Stromal cell of bone marrow (primary cell): Measurements from ENCODE around the gene ZDHHC5.
A peak's percentile ranks its signal among the peaks of the same experiment; 100 is the strongest.

Source experiments
- DNase-seq: peaks from one replicate; pipeline ENCODE4 v3.0.0-alpha.2; 2012; ENCODE audit warnings: low read depth

The ZDHHC5 gene

GRCh38 chr11:57729479-57729878 is 61.6 kb downstream of the ZDHHC5 start:
- no peak for DNase-seq

DNA sequence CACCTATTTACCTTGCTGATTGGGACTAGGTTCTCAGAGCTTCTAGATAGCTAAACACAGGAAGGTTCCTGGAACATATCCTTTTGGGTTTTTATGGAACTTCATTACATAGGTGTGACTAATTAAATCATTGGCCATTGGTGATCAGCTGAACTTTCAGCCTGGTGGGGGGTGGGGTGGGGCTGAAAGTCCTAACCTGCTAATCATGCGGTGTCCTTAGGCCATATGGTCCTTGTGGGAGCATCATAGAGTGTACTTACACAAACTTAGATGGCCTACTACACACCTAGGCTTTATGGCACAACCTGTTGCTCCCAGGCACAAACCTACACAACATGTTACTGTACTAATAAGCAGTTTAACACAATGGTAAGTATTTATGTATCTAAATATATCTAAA is 64.7 kb downstream of the ZDHHC5 start:
- DNase-seq, result no peak

DNA sequence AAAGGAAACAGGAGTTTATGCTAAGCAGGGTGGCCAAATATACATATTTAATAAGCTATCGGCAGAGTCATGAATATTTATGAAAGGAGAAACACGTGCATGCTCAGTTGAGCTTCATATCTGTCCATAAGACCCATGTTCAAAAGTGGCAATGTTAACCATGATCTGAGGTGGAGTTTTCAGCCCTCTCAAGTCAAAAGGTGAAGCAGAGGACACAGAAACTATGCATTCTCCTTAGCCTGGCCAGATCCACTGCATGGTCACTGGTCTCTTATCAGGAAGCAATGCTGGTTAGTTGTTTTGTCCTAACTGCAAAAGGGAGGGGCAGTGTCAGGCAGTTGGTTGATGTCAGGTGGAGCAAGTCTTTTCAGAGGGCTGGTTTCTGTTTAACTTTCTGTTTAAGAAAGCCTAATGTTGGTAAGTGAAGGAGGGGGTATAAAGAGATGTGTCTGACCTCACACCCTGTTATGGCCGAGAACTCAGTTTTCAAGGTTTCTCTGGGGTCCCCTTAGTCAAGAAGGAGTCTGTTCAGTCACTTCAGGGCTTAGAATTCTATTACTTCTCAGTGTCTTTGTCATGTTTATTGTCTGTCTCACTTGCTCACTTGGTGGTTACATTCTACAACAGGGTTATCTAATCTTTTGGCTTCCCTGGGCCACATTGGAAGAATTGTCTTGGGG is 67.8 kb downstream of the ZDHHC5 start:
- no peak for DNase-seq

- DNase-seq, result peak; percentile 95
Observed at GRCh38 chr11:57741132-57742086, 73.5 kb downstream of the ZDHHC5 start, which contains the start of gene SELENOH. Gene SELENOH (plus strand): TSS chr11:57741491. CDS start chr11:57741596, 105 bp downstream.

- DNase-seq, result no peak
Observed at GRCh38 chr11:57742087-57742452, 74.2 kb downstream of the ZDHHC5 start.

GRCh38 chr11:57744357-57744756 is 76.4 kb downstream of the ZDHHC5 start:
- DNase-seq, result no peak

GRCh38 chr11:57745206-57745605 is 77.3 kb downstream of the ZDHHC5 start:
- DNase-seq, result no peak

- no peak for DNase-seq
Observed at GRCh38 chr11:57746920-57747319, 79.0 kb downstream of the ZDHHC5 start.
